Ishikawa (cell line): Measurements from ENCODE around the gene CEP63.
A peak's percentile ranks its signal among the peaks of the same experiment; 100 is the strongest.

Experiments
- CEBPB ChIP-seq: IDR thresholded peaks from 2 replicates; pipeline ENCODE4 v1.6.1; 2012
- CREB1 ChIP-seq: IDR thresholded peaks from 2 replicates; pipeline ENCODE4 v1.6.1; 2012; ENCODE audit warnings: low read depth
- EGR1 ChIP-seq: IDR thresholded peaks from 2 replicates; pipeline ENCODE4 v1.6.1; 2012
- EP300 ChIP-seq: IDR thresholded peaks from 2 replicates; pipeline ENCODE4 v1.6.1; 2012; ENCODE audit warnings: borderline replicate concordance
- FOXM1 ChIP-seq: IDR thresholded peaks from 2 replicates; pipeline ENCODE4 v1.6.1; 2012; ENCODE audit warnings: low read depth, borderline replicate concordance
- MAX ChIP-seq: IDR thresholded peaks from 2 replicates; pipeline ENCODE4 v1.6.1; 2012
- NFIC ChIP-seq: IDR thresholded peaks from 2 replicates; pipeline ENCODE4 v1.6.1; 2012
- RAD21 ChIP-seq: IDR thresholded peaks from 2 replicates; pipeline ENCODE4 v1.6.1; 2012; ENCODE audit warnings: low read depth
- REST ChIP-seq: IDR thresholded peaks from 2 replicates; pipeline ENCODE4 v1.6.1; 2012; ENCODE audit warnings: low read depth, mild to moderate bottlenecking
- TAF1 ChIP-seq: IDR thresholded peaks from 2 replicates; pipeline ENCODE4 v1.6.1; 2012; ENCODE audit warnings: low read depth, mild to moderate bottlenecking
- TCF12 ChIP-seq: IDR thresholded peaks from 2 replicates; pipeline ENCODE4 v1.6.1; 2012; ENCODE audit warnings: low read depth
- TEAD4 ChIP-seq: IDR thresholded peaks from 2 replicates; pipeline ENCODE4 v1.6.1; 2012
- USF1 ChIP-seq: IDR thresholded peaks from 2 replicates; pipeline ENCODE4 v1.6.1; 2012
- YY1 ChIP-seq: IDR thresholded peaks from 2 replicates; pipeline ENCODE4 v1.6.1; 2012; ENCODE audit warnings: low read depth
- ZBTB7A ChIP-seq: IDR thresholded peaks from 2 replicates; pipeline ENCODE4 v1.6.1; 2012; ENCODE audit warnings: low read depth

Gene CEP63

GRCh38 chr3:134453631-134454030 is 32.2 kb upstream of the CEP63 start:
- TF ChIP-seq RAD21 (peak; percentile 74), FOXM1 (no peak)

- TF ChIP-seq TCF12 = no peak
- TF ChIP-seq TAF1 = no peak
Measured at GRCh38 chr3:134457376-134458074, 28.3 kb upstream of the CEP63 start.

GRCh38 chr3:134458406-134458945 is 27.4 kb upstream of the CEP63 start:
- no peak for TF ChIP-seq TEAD4
- no peak for TF ChIP-seq CEBPB
- TF ChIP-seq RAD21 = no peak
- no peak for TF ChIP-seq EP300
- no peak for TF ChIP-seq REST
- no peak for TF ChIP-seq FOXM1
- no peak for TF ChIP-seq TCF12
- TF ChIP-seq CREB1 = no peak
- no peak for TF ChIP-seq MAX
- TF ChIP-seq NFIC = no peak
- no peak for TF ChIP-seq EGR1
- TF ChIP-seq YY1 = no peak
- TF ChIP-seq ZBTB7A = no peak
- no peak for TF ChIP-seq TAF1

- TF ChIP-seq RAD21 (no peak), FOXM1 (no peak), EGR1 (no peak), CEBPB (no peak), REST (no peak), CREB1 (no peak), EP300 (no peak)
Measured at GRCh38 chr3:134459562-134459961, 26.3 kb upstream of the CEP63 start.

- TF ChIP-seq YY1 (no peak), FOXM1 (no peak), CREB1 (no peak)
Measured at GRCh38 chr3:134460965-134461364, 24.9 kb upstream of the CEP63 start.

GRCh38 chr3:134462331-134462941 is 23.4 kb upstream of the CEP63 start:
- TF ChIP-seq TEAD4 = no peak
- TF ChIP-seq TCF12 = no peak
- no peak for TF ChIP-seq CEBPB
- TF ChIP-seq TAF1 = no peak
- TF ChIP-seq ZBTB7A = no peak
- TF ChIP-seq EGR1 = no peak
- no peak for TF ChIP-seq REST
- no peak for TF ChIP-seq EP300
- TF ChIP-seq MAX = no peak
- no peak for TF ChIP-seq RAD21
- TF ChIP-seq FOXM1 = no peak
- TF ChIP-seq NFIC = no peak
- TF ChIP-seq YY1 = no peak
- no peak for TF ChIP-seq USF1
- no peak for TF ChIP-seq CREB1
